ENCODE measurements around the gene LCN15.

DNA sequence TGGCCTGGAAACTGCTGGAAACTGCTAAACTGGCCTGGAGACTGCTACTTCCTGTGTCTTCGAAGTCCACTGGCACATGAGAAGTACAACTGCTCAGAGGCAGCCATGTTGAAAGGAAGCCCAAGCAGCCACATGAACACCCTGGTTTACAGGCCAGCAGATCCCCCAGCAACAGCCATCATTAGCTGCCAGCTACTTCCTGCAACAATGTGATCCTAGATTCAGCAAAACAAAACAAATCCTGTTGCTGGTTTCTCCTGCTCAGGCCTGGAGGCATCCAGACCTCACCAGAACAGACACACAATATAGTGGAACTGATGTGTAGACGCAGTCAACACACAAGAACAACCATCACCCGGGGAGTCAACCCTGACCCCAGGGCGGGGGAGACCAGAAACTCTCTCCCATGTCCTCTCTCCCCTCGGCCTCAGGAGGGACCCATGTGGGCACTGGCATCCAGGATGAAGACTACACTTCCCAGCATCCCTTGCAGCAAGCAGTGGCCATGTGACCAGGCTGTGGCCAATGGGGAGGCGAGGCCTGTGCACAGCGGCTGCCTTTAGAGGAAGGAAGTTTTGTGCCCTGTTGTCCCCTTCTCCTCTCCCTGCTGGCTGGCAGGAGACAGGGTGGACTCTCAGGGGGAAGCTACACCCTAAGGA is 9.2 kb upstream of the LCN15 start:
- no peak for TF ChIP-seq POLR2A (IDR thresholded peaks at IDR 0.05)
- TF ChIP-seq, protein P1, sequence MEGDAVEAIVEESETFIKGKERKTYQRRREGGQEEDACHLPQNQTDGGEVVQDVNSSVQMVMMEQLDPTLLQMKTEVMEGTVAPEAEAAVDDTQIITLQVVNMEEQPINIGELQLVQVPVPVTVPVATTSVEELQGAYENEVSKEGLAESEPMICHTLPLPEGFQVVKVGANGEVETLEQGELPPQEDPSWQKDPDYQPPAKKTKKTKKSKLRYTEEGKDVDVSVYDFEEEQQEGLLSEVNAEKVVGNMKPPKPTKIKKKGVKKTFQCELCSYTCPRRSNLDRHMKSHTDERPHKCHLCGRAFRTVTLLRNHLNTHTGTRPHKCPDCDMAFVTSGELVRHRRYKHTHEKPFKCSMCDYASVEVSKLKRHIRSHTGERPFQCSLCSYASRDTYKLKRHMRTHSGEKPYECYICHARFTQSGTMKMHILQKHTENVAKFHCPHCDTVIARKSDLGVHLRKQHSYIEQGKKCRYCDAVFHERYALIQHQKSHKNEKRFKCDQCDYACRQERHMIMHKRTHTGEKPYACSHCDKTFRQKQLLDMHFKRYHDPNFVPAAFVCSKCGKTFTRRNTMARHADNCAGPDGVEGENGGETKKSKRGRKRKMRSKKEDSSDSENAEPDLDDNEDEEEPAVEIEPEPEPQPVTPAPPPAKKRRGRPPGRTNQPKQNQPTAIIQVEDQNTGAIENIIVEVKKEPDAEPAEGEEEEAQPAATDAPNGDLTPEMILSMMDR (IDR thresholded peaks at IDR 0.05) = no peak
